Stomach smooth muscle (tissue), 2 donors: ENCODE measurements around the gene GULP1.

Experiments used
- H3K27ac ChIP-seq: one replicate; pipeline ENCODE4 v1.7.0; 2013; ENCODE audit warnings: mild to moderate bottlenecking, low read length, inconsistent platforms
- H3K27me3 ChIP-seq, 2 donors: one replicate each; pipeline ENCODE4 v1.7.0; 2013; ENCODE audit warnings: low read length in 2 of 2; ENCODE audit not compliant: insufficient read depth in 2 of 2, control insufficient read depth in 1 of 2
- H3K36me3 ChIP-seq, 2 donors: one replicate each; pipeline ENCODE4 v1.7.0; 2013; ENCODE audit warnings: low read length in 2 of 2; ENCODE audit not compliant: control insufficient read depth in 2 of 2, insufficient read depth in 2 of 2
- H3K4me1 ChIP-seq: one replicate; pipeline ENCODE4 v1.7.0; 2013; ENCODE audit warnings: low read length; ENCODE audit not compliant: control insufficient read depth, insufficient read depth
- H3K4me3 ChIP-seq, 2 donors: one replicate each; pipeline ENCODE4 v1.7.0; 2013; ENCODE audit warnings: low read length in 2 of 2
- H3K9ac ChIP-seq, 2 donors: one replicate each; pipeline ENCODE4 v1.7.0; 2013; ENCODE audit warnings: low read length in 2 of 2, mild to moderate bottlenecking in 1 of 2
- H3K9me3 ChIP-seq, 2 donors: one replicate each; pipeline ENCODE4 v1.7.0; 2013; ENCODE audit warnings: low read length in 2 of 2; ENCODE audit not compliant: control insufficient read depth in 2 of 2
- donor health status: healthy.
- donor health status: Pancreatic carcinoma.

GULP1 gene

DNA sequence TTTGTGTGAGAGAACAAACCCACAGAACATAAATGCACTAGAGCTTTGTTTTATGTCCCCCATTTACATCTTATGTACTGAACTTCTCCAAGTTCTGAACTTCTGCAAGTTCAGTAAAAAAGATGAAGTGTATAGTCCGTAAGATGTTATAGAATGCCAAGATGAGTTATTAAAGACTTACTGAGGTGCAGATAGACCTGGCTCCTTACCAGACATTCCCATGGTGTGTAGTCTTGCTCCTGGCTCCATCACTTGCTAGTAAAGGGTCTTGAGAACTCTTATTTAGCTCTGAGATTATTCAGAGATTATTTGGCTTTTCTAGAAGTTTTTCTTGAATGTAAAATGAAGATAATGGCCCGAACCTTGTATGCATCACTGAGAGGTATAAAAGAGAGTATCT is 16.8 kb downstream of the GULP1 start:
- no peak overlapping the region for H3K9ac ChIP-seq
- H3K9me3 ChIP-seq, result no peaks in the 10 kb centered on the region
- H3K27me3 ChIP-seq, result no peaks in the 10 kb centered on the region
- no peak overlapping the region for H3K27ac ChIP-seq
- no peaks in the 10 kb centered on the region for H3K36me3 ChIP-seq
- no peaks in the 10 kb centered on the region for H3K4me1 ChIP-seq
- no peak overlapping the region for H3K4me3 ChIP-seq

- Histone ChIP-seq H3K4me1 (no peaks in the 10 kb centered on the region), H3K9me3 (no peaks in the 10 kb centered on the region), H3K36me3 (no peaks in the 10 kb centered on the region), H3K27ac (no peak overlapping the region), H3K27me3 (no peaks in the 10 kb centered on the region), H3K4me3 (no peak overlapping the region), H3K9ac (no peak overlapping the region)
Observed at GRCh38 chr2:188309364-188309763, 17.7 kb downstream of the GULP1 start.

DNA sequence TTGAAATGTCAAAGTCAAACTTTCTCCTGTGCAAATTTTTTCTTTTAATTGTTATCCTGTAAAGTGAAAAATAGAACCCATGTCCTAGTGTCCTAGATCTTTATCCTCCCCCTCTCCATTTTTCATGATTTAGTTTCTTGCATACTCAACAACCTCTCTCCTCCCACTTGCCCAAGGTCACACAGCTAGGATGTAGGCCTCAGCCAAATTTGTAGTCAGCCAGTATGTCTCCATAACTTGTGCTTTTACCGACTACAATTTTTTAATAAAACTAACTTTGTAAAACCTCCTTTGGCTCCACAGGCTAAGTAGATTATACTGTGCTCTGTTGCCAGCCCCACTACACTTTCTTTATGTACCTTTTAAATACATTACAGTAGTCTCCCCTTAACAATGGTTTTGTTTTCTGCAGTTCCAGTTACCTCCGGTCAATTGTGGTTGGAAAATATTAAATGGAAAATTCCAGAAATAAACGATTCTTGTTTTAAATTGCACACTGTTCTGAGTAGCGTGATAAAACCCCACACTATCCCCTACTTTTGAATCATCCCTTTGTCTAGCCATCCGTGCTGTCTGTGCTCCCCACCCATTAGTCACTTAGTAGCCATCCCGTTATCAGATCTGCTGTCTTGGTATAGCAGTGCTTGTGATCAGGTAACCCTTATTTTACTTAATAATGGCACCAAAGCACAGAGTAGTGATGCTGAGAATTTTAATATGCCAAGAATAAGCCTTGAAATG is 22.8 kb downstream of the GULP1 start:
- no peak overlapping the region for H3K4me3 ChIP-seq
- no peak overlapping the region for H3K27ac ChIP-seq
- no peaks in the 10 kb centered on the region for H3K36me3 ChIP-seq
- no peaks in the 10 kb centered on the region for H3K27me3 ChIP-seq
- H3K9ac ChIP-seq, result no peak overlapping the region
- peaks cover 0 to 3% of the 10 kb centered on the region in 2 donors for H3K9me3 ChIP-seq
- no peaks in the 10 kb centered on the region for H3K4me1 ChIP-seq

DNA sequence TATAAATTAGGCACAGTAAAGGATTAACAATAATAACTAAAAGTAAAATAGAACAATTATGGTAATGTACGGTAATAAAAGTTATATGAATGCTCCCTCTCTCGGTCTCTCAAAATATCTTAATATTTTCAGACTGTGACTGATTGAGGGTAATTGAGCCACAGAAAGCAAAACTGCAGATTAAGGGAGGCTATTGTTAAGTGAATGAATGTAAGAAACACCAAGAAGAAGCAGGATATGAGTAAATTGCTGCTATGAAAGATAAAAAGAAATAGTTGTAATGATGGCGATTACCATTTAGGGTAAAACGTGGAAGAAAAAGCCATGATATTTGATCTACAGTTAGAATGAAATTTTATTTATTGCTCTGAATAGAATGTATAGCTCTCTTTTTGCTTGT is 24.1 kb downstream of the GULP1 start:
- Histone ChIP-seq H3K4me3 (no peak overlapping the region), H3K27ac (no peak overlapping the region), H3K4me1 (no peaks in the 10 kb centered on the region), H3K36me3 (no peaks in the 10 kb centered on the region), H3K9me3 (peaks cover 0 to 3% of the 10 kb centered on the region in 2 donors), H3K27me3 (no peaks in the 10 kb centered on the region), H3K9ac (no peak overlapping the region)

DNA sequence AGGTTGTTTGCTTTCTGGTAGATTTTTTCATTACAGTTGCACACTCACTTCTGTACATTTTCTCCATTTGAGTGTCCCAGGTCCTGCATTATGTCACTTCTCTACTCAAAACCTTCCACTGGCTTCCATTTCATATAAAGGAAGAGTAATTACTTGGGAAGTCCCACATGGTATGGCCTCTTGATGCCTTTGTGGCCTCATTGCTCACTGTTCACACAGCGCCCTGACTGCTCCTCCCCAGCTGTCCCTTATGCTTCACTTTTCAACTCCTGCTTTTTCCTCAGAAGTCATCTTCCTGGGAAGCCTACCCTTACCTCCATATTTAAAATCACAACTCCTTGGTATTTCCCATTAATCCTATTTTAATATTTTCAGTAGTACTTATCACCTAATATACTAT is 24.7 kb downstream of the GULP1 start:
- Histone ChIP-seq H3K36me3 (no peaks in the 10 kb centered on the region), H3K27ac (no peak overlapping the region), H3K4me1 (no peaks in the 10 kb centered on the region), H3K4me3 (no peak overlapping the region), H3K27me3 (no peaks in the 10 kb centered on the region), H3K9ac (no peak overlapping the region), H3K9me3 (peaks cover 0 to 3% of the 10 kb centered on the region in 2 donors)

DNA sequence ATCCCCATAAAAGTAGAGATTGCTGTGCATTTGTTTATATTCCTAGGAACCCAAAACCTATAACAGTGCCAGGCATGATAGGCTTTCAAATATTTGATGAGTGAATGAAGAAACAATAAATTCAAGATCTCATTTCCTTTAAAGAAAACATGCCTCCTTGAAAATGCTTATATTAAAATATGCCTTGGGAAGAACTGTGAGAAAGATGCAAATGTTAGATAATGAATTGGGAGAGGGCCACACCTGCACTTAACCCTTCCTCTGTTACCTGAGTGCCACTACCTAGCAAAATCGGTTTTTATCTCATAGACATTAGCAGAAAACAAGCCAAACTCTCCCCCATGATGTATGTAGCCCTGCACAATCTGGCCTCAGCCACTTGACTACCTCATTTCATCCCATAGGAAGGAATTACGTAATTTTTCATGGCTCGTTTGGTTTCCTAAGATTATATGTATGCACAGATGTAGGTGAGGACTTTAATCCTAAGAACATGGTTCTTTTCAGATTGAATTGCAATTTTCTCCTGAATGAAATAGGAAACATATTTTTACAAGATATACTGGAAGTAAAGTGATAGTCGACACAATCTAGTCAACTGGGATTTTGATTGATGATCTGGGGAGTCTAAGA is 25.2 kb downstream of the GULP1 start:
- Histone ChIP-seq H3K36me3 (no peaks in the 10 kb centered on the region), H3K27me3 (no peaks in the 10 kb centered on the region), H3K9ac (no peak overlapping the region), H3K27ac (no peak overlapping the region), H3K4me1 (no peaks in the 10 kb centered on the region), H3K9me3 (peaks cover 0 to 3% of the 10 kb centered on the region in 2 donors), H3K4me3 (no peak overlapping the region)

DNA sequence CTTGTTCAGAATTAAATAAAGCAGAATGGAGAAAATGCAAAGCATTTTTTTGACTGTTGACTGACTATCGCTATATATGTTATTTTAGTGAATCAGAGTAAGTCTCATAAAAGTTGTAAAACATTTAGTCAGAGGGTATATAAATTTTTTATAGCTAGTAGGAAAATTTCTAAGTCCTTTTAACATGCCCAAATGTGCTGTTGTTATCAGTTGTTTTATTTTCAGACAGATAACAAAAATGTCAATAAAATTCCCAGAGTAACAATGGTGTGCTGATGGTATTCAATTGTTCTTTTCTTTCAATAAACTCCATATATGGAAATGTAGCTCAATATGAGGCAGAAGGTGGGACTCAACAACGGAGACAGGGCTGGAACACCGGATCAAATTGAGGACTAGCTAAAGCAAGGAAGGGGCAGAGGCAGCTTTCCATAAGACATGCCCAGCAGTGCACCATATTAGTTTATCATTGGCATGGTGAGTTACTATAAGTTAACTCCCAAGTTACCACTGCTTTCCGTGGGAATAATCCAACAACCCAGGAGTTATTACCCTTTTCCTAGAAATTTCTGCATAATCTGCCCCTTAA is 26.6 kb downstream of the GULP1 start:
- H3K27me3 ChIP-seq, result no peaks in the 10 kb centered on the region
- no peaks in the 10 kb centered on the region for H3K4me1 ChIP-seq
- no peak overlapping the region for H3K9ac ChIP-seq
- no peak overlapping the region for H3K27ac ChIP-seq
- H3K4me3 ChIP-seq, result no peak overlapping the region
- peaks cover 0 to 3% of the 10 kb centered on the region in 2 donors for H3K9me3 ChIP-seq
- H3K36me3 ChIP-seq, result no peaks in the 10 kb centered on the region

DNA sequence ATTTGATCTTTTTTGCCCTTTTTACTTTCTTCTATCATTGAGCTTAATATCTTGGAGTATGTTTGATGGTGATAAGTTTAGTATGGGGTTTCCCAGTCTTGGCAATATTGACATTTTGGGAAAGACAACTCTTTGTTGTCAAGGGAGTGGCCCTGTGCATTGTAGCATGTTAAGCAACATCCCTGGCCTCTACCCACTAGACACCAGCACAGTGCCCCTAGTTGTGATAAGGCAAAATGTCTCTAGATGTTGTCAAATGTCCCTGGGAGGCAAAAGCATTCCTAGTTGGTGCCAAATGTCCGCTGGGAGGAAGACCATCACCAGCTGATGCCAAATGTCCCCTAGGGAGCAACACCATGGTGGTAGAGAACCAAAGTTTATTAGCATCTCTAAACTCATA is 28.2 kb downstream of the GULP1 start:
- H3K9ac ChIP-seq, result no peak overlapping the region
- H3K27me3 ChIP-seq, result no peaks in the 10 kb centered on the region
- H3K4me3 ChIP-seq, result no peak overlapping the region
- no peaks in the 10 kb centered on the region for H3K4me1 ChIP-seq
- H3K9me3 ChIP-seq, result peaks cover 0 to 3% of the 10 kb centered on the region in 2 donors
- no peak overlapping the region for H3K27ac ChIP-seq
- no peaks in the 10 kb centered on the region for H3K36me3 ChIP-seq

- Histone ChIP-seq H3K27me3 (no peaks in the 10 kb centered on the region), H3K36me3 (no peaks in the 10 kb centered on the region), H3K4me1 (no peaks in the 10 kb centered on the region), H3K9me3 (peaks cover 0 to 3% of the 10 kb centered on the region in 2 donors), H3K27ac (no peak overlapping the region), H3K9ac (no peak overlapping the region), H3K4me3 (no peak overlapping the region)
Observed at GRCh38 chr2:188320861-188321260, 29.2 kb downstream of the GULP1 start.

GRCh38 chr2:188322569-188323551 is 31.2 kb downstream of the GULP1 start:
- Histone ChIP-seq H3K27ac (no peak overlapping the region), H3K4me1 (peaks cover 7% of the 10 kb centered on the region), H3K9ac (no peak overlapping the region), H3K4me3 (no peak overlapping the region), H3K27me3 (no peaks in the 10 kb centered on the region), H3K9me3 (no peaks in the 10 kb centered on the region), H3K36me3 (no peaks in the 10 kb centered on the region)
